Stimulated activated CD4-positive, alpha-beta T cell treated with anti-CD3 and anti-CD28 coated beads, Interleukin-15, amount 100 ng/mL, for 48 hours (primary cell): ENCODE results near the gene MDGA2.
"Not testable (repeated sequence)": the region's sequence is repeated elsewhere in the genome, so short reads cannot be mapped to it uniquely, and the experiment has no call there.

Experiments used
- DNase-seq, 2 donors: peaks; one replicate each; pipeline ENCODE4 v3.0.0-alpha.2; 2020; ENCODE audit warnings: low read depth in 2 of 2

Gene MDGA2

DNA sequence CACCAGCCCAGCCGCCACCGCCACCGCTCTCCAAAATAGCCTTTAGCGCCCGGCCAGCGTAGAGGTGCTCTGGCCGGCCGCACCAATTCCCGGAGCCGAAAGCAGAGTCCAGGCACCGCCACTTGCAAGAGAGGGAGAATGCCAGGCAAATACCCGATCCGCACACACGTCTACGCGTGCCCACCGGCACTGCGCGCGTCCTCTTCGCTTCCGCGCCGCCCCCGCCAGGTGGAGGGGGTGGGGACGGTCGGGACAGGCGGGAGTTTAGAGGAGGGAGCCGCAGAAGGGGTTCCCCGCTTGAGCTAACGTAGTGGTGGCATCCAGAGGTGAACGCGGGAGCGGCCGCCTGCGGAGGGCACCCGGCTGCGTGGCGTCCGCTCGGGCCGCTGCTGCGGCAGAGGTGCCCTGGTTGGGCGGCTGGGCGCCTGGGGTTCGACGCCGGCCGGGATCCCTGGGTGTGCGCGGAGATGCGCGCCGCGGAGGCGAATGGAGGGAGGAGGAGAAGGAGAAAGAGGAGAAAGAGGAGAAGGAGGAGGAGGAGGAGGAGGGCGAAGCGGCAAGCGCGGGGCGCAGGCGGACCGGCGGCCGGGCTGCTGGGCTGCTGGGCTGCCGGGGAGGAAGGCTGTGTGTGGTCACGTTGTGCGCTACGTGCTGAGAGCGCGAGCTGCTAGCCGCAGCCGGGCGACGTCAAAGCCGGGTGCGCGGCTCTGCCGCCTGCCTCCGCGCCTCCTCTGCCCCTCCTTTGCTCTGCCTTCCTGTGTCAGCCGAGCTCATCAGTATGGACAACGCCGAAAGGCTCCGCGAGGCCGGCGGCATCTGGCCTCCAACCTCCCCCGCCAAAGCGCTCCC lies at the start of gene MDGA2:
Gene MDGA2, minus strand, starts transcription at position 140 of the 849 bp plus-strand sequence.
- no peak for DNase-seq

DNA sequence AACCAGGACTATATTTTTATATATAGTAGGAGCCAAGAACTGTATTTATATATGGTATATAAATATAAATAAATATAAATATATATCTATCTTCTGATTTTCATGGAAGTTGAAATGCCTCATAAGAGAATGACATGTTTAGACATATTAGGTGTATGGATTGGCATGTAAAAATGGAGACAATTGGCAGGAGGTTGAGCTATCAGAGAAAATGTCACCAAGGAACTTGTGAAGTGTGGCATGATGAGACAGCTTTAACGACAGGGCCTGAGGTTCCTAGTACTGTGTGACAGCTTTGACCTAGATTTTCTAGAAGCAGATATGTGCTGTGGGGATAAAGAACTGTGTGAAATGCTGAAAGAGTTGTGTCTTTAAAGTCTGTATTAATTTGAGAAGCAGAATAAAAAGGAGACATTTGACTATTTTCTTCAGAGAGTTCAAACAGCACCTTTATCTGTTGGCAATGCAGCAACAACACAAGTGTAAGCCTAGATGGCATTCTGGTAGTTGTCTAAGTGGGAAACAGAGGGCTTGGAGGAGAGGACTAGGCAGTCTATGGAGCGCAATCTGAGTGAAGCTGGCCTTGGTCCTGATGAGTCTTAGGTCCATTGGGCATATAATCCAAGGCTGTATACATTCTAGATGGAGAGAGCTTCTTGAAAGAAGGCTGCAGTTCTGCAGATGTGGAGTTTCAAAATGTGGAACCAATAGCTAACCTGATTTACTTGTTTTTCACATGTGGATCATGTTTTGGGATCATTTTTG lies 47.7 kb upstream of the MDGA2 start:
- no peak for DNase-seq

DNA sequence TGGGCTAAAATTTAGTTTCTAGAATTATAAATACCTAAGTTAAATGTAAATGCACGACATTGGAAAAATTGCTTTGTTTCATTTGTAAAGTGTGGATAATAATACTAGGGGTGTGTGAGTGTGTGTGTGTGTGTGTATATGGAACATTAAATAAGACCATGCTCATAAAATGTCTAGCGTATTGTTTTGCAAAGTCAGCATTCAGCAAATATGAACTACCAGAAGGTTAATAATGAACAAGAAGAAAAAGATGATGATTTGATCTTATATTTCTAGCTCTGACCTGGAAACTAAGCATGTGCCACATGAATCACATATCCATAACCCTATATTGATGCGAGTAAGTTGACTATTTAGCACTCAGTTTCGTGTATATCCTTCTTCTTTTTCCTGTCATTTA lies 44.9 kb upstream of the MDGA2 start:
- DNase-seq = no peak

DNA sequence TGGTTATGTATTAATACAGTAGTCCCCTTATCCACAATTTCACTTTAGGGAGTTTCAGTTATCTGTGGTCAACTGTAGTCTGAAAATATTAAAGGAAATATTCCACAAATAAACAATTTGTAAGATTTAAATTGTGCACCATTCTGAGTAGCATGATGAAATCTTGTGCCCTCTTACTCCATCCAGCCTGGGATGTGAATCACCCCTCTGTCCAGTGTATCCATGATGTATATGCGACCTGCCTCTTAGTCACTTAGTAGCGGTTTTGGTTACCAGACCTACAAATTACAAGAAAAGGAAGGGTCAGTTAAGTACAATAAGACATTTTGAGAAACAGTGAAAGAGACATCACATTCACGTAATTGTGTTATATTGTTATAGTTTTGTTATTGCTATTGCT lies 39.9 kb upstream of the MDGA2 start:
- DNase-seq = no peak

DNA sequence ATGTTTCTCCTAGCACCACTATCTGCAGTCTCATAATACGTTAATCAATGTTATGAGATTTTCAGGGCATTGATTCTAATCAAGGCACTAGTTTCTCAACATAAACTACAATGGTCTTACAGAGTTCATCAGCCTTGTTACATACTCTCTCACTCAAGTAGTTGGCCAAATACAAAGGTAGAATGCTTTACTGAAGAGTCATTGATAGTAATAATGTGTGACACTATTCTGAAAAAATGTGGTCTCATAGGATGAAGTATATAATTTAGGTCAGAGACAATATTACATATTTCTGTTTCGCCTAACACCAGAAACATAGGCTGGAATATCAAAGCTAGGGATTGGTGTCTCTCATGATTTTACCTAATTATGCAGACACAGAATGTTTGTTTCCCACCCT lies 35.2 kb upstream of the MDGA2 start:
- DNase-seq = no peak

DNA sequence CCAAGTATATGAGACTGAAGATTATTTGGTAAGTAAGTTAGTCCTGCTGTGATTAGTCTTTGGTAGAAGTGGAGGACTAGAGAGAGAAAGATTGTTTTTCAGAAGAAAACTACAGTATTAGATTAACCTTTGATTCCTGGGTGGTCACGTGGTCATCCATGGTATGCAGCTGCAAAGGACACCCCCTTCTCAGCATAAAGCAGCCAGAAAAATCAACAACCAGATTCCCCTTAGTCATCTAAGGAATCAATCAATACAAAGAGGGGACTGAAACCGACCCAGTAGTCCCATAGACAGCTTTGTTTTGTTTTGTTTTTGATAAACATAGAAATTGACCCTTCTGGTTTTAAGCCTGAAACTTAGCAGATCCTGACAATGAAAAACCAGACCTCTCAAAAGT lies 30.3 kb upstream of the MDGA2 start:
- DNase-seq = no peak

DNA sequence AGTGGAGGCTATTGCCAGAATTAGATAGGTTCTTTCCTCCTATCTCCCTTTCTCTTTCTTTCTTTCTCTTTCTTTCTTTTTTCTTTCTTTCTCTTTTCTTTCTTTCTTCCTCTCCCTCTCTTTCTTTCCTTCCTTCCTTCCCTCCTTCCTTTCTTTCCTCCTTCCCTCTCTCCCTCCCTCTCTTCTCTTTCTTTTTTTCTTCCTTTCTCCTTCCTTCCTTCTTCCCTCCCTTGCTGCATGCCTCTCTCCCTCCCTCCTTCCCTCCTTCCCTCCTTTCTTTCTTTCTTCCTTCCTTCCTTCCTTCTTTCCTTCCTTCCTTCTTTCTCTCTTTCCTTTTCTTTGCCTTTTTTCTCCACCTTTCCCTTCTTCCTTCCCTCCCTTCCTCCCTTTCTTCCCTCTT lies 16.4 kb upstream of the MDGA2 start:
- no peak for DNase-seq

DNA sequence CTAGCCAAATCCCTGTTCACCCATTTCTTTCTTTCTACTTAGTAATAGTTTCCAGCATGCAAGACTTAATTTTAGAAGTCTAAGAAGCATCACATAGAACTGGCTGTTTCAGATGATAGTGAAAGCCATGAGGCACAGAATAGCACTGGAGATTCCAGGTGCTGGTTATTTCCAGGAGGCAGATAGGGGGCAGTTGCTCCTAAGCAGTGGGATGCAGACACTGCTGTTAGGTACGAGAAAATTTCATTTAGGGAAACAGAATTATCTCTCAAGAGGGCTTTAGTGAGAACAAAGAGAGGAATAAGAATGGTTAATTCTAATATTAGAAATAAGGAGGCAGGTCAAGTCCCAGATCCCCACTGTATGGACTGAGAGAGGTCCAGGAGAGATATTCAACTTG lies 3.6 kb upstream of the MDGA2 start:
- DNase-seq = no peak

DNA sequence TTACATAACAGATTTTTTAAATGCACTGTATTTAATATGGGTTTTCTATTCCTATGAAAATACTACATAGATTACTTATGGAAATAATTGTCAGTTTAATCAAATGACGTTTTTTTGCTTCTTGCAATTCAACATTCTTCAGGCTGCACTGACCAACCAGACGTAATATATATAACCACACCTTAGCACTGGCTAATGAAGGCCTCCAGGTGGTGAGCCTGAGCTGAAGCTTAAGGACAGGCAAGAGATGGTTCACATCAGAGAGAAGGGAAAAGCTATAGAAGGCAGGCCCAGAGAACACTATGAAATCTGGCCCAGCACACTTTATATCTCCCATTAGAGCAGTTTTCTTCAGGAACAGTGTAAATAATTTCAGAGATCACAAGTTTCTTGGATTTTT lies 2.8 kb upstream of the MDGA2 start:
- DNase-seq = no peak

DNA sequence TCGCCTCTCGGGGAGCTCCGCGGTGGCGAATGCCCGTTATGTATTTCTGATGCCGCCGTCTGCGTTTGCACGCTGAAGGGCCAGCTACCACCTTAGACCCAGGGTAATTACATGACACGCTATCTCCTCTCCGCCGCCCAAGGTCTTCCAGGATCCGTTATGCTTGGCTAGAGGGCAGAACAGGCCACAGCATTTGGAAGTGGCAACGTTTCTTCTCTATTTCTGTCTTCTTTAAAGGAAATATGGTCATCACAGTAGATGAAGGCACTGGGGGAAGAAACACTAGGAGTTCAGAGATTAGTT lies 861 bp upstream of the MDGA2 start:
- DNase-seq = no peak

DNA sequence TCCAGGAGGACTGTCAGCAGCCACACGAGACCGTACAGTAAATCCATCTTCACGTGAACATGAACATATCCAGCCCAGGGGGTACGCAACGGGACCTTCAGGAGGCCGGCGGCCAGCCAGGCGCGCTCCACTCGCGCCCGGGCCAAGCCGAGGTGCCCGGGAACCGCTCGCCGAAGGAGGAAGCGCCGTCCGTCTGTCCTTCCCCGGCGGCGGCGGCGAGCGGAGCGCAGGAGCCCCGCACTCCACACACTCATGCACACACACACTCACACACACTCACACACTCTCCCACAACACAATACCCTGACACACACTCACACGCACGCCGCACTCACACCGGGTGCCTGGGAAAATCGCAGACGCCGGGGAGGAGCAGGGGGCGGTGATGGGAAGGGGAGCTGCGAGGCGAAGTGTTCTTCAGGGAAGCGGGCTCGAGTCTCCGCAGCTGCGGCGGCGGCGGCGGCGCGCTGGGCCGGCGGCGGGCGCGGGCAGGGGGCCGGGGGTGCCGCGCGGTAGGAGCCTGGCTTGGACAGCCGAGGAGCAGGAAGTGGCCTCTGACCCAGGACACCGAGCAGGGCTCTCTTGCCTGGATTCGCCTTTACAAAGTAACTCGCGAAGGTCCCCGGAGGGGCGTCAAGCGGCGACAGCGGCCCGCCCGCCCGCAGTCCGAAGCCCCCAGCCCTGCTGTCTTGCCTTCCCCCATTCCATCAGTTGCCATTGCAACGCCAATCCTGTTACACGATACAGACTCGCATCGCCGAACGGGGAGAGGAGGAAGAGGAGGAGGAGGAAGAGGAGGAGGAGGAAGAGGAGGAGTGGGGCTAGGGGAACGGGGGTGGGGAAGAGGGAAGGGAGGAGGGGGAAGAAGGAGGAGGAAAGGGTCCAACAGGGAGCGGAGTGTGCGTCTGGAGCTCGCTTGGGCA lies 601 bp downstream of the MDGA2 start:
- DNase-seq = no peak

DNA sequence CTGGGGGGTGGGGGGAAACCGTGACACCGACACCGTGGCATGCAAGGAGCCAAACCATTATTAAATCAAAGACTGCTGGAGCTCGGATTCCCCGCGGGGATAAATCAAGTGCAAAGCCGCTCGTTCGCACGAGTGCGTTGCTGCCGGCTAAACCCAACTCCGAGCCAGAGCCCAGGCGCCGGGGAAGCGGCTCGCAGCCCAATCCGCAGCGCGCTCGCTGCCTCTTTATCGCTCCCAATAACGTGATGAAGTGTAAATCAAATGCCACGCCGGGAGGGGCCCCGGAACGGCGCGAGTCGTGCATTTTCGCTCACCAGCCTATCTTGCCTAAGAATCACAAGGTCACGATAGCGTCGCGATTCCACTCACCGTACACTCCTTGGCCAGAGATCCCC lies 1.3 kb downstream of the MDGA2 start:
- no peak for DNase-seq

DNA sequence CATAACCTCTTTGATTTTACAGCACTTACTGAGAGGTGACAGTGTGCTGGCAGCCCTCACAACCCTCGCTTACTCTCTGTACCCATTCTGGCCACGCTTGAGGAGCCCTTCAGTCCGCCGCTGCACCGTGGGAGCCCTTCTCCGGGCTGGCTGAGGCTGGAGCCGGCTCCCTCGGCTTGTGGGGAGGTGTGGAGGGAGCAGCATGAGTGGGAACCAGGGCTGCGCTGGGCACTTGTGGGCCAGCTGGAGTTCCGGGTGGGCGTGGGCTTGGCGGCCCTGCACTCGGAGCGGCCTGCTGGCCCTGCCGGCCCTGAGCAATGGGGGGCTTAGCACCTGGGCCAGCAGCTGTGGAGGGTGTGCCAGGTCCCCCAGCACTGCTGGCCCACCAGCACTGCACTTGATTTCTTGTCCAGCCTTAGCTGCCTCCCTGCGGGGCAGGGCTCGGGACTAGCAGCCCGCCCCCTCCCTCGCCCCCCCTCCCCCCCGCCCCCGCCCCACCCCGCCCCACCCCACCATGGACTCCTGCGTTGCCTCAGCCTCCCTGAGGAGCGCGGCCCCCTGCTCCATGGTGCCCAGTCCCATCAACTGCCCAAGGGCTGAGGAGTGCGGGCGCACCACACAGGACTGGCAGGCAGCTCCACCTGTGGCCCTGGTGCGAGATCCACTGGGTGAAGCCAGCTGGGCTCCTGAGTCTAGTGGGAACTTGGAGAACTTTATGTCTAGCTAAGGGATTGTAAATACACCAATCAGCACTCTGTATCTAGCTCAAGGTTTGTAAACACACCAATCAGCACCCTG lies 9.9 kb downstream of the MDGA2 start:
- no peak for DNase-seq

DNA sequence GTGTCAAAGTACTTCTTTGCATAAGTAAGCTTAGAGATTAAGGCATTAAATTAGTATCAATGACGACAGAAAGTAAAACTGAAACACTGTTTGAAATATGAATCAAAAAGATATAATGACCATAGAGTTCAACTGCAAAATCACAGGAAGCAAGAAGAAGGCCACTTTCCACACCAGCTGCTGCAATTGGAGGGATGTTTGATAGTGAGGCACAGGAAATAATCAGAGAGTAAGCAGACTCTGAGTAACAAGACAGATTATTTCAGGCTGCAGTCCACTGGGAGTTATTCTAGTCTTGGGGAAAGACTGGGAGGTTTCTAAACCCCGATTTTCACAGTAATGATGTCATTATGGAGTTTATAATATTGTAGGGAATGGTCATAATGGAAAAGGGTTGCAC lies 12.9 kb downstream of the MDGA2 start:
- DNase-seq = no peak

DNA sequence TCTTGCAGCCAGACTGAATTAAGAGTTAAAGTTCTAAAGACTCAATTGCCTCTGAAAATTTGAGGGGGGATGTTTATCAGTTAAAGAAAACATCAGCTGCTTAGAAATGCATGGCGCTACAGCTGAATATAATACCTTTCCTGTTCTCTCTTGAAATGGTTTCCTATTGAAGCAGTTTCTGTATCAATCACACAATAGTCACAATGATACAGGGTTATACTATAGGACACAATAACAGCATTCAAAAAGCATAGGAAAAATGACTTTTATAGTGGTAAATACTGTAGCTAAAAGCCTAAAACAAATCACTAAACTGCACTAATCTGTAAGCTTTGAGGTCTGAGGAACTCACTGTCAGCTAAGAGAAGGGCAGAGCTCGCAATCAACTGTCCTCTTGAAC lies 15.2 kb downstream of the MDGA2 start:
- no peak for DNase-seq

DNA sequence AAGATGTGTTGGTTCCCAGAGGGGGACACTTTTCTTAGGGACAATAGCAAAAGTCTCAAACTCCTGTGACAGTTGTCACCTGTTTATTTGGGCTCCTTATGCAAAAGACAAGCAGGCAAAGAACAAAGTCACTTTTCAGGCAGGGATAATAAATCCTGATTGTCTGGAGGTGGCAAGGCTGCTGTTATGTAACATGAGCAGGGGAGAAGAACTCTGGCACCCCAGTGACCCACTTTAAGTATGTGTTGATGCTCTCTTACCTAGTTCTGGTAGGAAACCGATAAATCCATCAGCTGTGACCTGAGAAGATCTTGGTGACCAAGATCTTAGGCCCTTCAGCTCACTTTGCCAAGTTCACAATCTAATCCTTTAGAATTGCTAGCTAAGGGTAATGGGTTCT lies 17.4 kb downstream of the MDGA2 start:
- no peak for DNase-seq

DNA sequence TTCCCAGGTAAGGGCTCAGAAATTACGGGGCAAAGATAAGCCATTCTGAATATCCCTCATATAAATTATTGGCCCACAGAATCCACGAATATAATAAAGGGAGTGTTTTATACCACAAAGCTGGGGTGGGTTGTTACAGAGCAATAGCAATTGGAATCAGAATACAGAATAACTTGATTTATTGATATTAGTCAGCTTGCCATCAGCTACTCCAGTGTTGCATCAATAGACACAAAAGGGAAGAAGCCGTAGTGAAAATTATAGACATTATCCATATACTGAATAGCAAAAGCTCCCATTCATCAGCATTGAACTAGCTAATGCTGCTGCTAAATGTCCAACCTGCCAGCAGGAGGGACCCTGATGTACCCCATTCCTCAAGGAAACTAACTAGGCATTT lies 18.3 kb downstream of the MDGA2 start:
- no peak for DNase-seq

DNA sequence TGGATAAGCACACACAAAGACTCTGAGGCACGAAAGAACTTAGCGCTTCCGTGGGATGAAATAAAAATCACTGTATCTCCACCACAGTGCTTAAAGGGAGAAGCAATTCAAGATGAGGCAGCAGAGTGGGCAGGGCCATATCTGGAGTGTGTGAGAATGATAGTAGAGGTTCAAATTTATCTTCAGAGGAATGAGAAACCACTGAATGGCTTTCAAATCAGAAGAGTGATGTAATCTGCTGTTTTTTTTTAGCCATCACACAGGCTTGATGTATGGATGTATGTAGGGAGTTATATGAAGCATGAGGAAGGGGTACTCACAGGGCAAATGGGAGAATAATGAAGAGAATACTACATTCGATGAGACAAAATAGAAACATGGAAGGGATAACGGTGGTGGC lies 24.1 kb downstream of the MDGA2 start:
- no peak for DNase-seq

DNA sequence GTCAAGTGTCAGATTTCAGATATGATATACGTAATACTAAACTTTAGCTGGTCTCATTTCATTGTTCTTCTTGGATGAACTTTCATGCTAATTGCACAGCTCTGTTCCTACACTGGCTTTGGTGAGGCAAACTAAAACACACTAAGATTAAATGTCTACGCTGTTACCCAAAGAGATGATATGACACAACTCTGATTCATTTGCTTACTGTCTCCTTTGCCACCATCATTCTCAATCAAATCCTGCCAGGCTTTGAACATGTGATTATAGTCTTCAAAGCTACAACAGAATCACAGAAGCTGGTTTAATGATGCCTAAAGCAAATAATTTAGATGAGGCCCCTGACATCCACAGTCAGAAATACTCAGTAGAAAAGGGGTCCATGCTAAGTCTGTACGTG lies 37.7 kb downstream of the MDGA2 start:
- no peak for DNase-seq

DNA sequence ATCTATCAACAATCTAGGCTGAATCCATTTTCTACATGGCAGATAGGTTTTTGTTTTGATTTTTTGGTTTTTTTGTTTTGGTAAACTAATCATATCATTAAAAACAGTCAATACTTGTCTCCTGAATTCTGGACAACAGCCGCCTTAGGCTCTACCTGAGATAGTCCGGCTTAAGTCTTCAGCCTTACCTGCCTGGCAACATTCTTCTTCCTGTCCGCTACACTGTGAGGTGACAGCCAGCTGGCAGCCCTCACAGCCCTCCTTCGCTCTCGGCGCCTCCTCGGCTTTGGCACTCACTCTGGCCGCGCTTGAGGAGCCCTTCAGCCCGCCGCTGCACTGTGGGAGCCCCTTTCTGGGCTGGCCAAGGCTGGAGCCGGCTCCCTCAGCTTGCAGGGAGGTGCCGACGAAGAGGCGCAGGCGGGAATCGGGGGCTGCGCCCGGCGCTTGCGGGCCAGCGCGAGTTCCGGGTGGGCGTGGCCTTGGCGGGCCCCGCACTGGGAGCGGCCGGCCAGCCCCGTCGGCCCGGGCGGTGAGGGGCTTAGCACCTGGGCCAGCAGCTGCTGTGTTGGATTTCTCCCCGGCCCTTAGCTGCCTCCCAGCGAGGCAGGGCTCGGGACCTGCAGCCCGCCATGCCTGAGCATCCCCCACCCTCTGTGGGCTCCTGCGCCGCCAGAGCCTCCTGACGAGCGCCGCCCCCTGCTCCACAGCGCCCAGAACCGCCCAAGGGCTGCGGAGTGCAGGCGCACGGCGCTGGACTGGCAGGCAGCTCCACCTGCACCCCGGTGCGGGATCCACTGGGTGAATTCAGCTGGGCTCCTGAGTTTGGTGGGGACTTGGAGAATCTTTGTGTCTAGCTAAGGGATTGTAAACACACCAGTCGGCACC lies 49.0 kb downstream of the MDGA2 start:
- no peak for DNase-seq

DNA sequence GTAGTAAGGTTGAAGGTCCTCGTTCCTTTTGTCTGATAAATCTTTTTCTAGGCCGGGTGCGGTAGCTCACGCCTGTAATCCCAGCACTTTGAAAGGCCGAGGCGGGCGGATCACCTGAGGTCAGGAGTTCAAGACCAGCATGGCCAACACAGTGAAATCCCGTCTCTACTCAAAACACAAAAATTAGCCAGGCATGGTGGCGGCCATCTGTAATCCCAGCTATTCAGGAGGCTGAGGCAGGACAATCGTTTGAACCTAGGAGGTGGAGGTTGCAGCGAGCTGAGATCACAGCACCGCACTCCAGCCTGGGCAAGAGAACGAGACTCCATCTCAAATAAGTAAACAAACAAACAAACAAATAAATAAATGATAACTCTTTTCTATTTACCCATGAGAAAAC lies 51.3 kb downstream of the MDGA2 start:
- DNase-seq = not testable (repeated sequence)
